Prostate gland (tissue), 2 donors: Measurements from ENCODE around the gene FOXRED2.

Source experiments
- POLR2AphosphoS5 ChIP-seq: sonication (generic); formaldehyde crosslinking; IDR thresholded peaks from one replicate; pipeline ENCODE4 v1.6.1; 2017; ENCODE audit warnings: antibody characterized with exemption
- TF ChIP-seq, protein P1 (sequence below), 4 experiments: fragments of 200-600 bp in 2 of 4; fragments of 450-650 bp in 2 of 4; sonication (generic) in 2 of 4; IDR thresholded peaks; 1 replicate in 3 of 4; 2 replicates in 1 of 4; pipeline ENCODE4 v1.5.1; 2016 to 2019; ENCODE audit warnings: antibody characterized with exemption in 4 of 4, mild to moderate bottlenecking in 2 of 4, moderate library complexity in 2 of 4

DNA sequence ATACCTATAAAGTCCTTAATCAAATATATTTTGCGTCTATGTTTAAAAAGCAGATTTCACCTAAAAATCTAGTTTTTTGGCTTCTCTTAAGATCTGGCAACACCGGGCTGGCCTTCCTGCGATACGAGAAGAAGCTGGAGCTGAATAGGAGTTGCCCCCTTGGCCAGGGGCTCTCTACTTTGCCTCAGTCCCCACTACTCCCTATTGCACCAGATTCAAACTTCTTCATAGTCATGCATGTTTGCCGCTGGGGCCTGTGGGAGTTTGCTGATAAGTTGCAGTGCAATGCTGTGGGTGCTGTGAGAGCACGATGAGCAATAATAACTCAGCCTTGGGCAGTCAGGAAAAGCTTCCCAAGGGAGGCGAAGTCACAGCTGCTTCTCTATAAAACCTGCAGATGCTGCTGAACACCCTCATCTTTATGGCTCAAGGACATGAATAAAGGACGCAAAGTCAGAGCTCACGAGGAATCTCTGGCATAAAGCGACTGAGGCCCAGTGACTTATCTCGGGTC lies 37.3 kb upstream of the FOXRED2 start:
- TF ChIP-seq, protein P1, sequence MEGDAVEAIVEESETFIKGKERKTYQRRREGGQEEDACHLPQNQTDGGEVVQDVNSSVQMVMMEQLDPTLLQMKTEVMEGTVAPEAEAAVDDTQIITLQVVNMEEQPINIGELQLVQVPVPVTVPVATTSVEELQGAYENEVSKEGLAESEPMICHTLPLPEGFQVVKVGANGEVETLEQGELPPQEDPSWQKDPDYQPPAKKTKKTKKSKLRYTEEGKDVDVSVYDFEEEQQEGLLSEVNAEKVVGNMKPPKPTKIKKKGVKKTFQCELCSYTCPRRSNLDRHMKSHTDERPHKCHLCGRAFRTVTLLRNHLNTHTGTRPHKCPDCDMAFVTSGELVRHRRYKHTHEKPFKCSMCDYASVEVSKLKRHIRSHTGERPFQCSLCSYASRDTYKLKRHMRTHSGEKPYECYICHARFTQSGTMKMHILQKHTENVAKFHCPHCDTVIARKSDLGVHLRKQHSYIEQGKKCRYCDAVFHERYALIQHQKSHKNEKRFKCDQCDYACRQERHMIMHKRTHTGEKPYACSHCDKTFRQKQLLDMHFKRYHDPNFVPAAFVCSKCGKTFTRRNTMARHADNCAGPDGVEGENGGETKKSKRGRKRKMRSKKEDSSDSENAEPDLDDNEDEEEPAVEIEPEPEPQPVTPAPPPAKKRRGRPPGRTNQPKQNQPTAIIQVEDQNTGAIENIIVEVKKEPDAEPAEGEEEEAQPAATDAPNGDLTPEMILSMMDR (IDR thresholded peaks at IDR 0.05), result no peak
- no peak for TF ChIP-seq POLR2AphosphoS5
